ENCODE data around the gene KRT74.

Gene KRT74

GRCh38 chr12:52568111-52568510 lies 5.5 kb downstream of the KRT74 start:
- no peak for DNase-seq

DNA sequence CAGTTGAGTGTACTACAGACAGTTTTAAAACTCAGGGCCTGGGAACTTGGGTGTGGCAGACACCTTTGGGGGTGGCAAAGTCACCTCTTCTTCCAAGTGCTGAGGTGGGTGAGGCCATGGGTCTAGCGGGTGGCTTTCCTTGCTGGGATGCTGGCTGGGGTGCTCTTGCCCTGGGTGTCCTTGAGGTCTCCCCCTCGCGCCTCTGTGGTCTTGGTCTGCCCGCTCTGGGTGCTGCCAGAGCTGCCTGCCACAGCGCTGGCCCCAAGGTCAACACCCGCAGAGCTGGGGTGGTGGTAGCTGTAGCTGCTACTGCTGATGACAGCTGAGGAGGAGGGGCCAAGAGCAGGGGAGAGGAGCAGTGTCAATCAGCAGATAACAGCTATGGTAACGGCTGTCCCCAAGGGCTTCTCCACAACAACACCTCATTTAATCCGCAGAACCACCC lies 6.8 kb downstream of the KRT74 start:
- DNase-seq: no peak

GRCh38 chr12:52564582-52564981 lies 9.1 kb downstream of the KRT74 start:
- no peak for DNase-seq

DNA sequence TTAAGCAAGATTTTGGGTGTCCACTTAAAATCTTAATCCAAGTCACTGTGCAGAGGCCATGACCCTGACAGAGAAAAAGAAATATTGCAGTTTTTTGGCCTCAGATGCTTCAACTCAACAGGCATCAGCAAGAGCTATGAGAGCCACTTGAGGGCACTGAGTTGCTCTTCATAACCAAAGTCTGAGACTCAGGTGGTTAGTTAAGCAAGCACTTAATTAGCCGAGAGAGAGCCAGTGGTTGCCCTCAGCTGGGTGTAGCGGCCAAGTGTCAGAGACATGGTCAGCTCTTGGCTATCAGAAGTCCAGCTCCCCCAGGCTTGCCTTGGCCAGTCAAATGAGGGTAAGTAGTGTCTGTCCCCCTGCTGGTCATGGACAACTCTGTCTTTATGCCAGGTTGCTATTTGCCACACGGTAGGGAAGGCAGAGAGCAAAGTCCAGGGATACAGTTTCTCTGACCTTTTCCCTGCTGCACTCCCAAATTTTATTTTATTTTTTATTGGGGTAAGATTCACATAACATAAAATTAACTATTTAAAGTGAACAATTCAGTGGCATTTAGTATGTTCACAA lies 11.7 kb downstream of the KRT74 start:
- no peak for DNase-seq

- DNase-seq: no peak
Observed at GRCh38 chr12:52559979-52560378, 13.7 kb downstream of the KRT74 start.

GRCh38 chr12:52558781-52559445 lies 14.7 kb downstream of the KRT74 start:
- DNase-seq: no peak

DNA sequence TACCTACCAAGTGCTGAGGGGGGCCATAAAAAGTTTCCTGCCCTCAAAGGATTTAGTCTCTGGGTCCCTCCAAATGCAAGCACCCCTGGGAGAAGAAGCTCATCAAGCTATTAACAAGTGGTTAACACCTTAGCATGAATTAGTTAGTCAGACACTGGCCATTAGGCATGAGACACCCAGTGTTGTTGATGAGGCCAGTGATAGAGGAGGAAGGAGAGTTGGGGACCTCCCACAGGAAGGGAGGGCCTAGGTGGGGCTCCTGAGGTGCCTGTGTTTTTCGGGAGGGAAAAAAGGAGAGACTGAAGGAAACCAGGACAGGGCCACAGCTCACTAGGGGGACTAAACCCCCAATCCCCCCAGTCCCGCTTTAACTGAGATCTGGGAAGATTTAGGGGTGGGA lies 16.2 kb downstream of the KRT74 start:
- no peak for DNase-seq

GRCh38 chr12:52555577-52555976 lies 18.1 kb downstream of the KRT74 start:
- DNase-seq: no peak

- no peak for DNase-seq
Observed at GRCh38 chr12:52552681-52553195, 20.9 kb downstream of the KRT74 start, which contains the start of gene KRT71. Gene KRT71, minus strand, starts transcription at chr12:52553145. Its CDS starts 68 bp downstream, at chr12:52553077.

GRCh38 chr12:52552055-52552454 lies 21.6 kb downstream of the KRT74 start:
- no peak for DNase-seq

GRCh38 chr12:52551216-52551865 lies 22.3 kb downstream of the KRT74 start:
- DNase-seq: no peak

DNA sequence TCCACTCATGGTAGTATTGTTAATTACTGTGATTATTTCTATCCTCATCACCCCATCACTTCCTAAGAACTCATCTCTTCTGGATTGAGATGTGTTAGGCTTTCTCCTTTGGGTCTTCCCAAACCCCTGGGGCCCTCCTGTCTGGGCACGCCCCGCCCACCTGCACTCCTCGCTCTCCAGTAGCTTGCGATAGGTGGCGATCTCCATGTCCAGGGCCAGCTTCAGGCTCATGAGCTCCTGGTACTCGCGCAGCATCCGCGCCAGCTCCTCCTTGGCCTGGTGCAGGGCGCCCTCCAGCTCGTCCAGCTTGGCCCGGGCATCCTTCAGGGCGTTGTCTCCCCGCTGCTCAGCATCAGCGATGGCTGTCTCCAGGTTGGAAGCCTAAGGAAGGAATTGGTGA lies 27.5 kb downstream of the KRT74 start:
- no peak for DNase-seq

DNA sequence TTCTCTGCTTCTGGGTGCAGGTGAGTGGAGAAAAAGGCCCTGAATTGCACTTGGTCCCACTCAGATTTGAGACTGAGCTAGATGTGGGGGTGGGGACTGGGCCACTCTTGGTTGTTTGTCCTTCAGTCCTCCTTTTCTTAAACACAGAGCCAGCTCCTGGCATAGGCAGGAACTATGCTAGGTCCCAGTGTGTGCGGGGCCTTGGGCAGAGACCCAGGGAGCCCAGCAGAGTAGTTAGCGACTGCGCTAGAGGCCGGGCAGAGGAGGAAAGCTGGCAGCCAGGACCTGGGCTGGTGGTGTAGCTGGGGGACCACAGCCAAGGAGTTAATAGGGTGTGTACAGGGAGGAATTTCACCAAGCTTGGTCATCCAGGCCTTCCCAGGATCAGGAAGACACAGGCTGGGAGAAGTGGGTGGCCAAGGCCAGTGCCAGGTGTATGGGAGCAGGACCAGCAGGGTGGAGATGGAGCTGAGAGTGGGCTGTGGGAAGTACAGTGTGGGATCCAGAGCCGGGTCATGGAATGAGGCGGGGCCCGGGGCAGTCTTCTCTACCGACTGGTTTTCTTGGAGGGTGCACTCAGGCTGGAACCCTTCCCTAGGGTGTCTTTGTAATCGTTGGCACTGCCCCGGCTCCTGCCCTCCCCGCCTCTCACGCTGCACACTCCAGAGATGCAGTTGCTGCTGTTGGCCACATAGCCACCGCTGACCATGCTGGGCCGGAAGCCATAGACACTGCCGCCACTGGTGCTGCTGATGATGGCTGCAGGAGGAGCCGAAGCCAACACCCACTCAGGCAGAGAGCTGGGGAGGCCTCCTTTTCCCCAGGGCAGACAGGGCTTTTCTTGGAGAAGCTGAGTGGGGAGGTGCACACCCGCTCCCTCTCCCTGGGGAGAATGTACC lies 29.4 kb downstream of the KRT74 start:
- DNase-seq: no peak

- DNase-seq: no peak
Observed at GRCh38 chr12:52542785-52543318, 30.8 kb downstream of the KRT74 start.

GRCh38 chr12:52542157-52542556 lies 31.5 kb downstream of the KRT74 start:
- no peak for DNase-seq

GRCh38 chr12:52541709-52542108 lies 31.9 kb downstream of the KRT74 start:
- no peak for DNase-seq

DNA sequence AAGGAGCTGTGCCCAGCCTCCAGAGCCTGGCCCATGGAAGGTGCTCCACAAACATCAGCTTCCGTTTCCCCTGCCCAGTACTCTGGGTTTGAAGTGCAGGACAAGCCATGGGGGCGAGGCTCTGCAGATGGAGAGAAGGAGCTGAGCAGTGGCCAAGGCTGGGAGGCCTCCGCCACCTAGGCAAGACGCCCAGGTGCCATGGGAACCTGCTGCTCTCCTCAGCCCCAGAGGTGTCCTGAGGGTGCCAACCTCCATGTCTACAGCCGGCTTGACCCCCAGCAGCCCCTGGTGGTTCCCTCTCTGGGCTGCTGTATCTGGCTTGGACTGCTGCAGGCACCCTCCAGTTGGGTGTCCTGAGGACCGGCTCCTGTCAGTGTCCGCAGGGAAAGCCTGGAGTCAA lies 33.1 kb downstream of the KRT74 start:
- no peak for DNase-seq

GRCh38 chr12:52539821-52540173 lies 33.8 kb downstream of the KRT74 start:
- no peak for DNase-seq

DNA sequence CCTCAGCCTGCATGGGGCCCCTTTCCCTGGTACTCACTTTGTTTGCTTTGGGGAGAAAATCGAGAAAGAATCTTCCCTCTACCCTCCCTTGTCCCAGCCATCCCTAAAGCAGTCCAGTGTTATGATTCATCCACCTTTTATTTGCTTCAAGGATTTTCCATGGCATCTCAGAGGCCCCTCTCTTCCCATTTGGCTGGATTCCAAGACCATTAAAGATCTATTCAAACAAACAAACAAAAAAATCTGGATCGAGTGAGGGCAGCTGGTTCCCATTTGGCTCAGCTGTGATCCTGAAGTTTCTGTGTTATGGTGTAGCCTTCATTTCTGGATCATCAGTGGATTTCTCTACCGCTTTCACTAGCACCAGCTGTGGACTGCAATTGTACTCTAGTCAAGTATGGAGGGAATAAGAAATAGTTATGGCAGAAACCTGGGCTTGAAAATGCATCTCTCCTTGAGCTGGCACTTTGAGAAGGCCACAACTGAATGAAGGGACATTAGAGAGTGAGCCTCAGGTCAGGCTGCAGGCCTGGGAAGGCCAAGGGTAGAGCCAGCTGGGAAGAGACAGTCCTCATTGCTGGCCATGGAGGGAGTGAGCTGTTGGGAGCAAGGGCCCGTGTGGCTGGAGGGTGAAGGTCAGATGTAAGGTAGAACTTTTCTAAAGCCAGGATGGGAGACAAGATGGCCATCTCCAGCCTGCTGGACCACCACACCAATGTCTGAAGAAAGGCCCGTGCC lies 34.4 kb downstream of the KRT74 start:
- no peak for DNase-seq

GRCh38 chr12:52537101-52537500 lies 36.5 kb downstream of the KRT74 start:
- no peak for DNase-seq

- DNase-seq: no peak
Observed at GRCh38 chr12:52535574-52535973, 38.1 kb downstream of the KRT74 start.

GRCh38 chr12:52534482-52534881 lies 39.2 kb downstream of the KRT74 start:
- DNase-seq: no peak
